ENCODE measurements around the gene ZNF324.
"Not testable (repeated sequence)": the region's sequence is repeated elsewhere in the genome, so short reads cannot be mapped to it uniquely, and the experiment has no call there.

The ZNF324 gene

DNA sequence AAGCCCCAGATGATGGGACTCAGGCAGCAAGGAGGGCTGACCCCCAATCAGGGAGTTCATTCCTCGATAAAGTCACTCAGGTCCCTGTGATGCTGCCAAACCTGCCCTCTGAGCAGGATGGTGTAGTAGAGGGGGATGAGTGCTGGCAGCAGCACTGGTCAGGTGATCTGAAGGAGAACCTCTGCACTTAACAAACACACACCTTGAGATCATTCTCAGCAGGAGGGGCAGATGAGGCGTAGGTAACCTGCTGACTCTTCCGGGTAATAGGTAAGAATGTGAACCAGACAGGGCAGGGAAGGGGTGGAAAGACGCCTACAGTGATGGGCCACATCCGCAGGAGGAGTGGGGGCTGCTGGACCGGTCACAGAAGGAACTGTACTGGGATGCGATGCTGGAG is 12.4 kb downstream of the ZNF324 start:
- Histone ChIP-seq H3K4me1 (ENCODE audit: control insufficient read depth, insufficient read depth, low read length, poor library complexity, severe bottlenecking) (peaks cover 14% of the 10 kb centered on the region), H3K27me3 (replicated peaks; ENCODE audit: control insufficient read depth, insufficient read depth, low read length, poor library complexity, severe bottlenecking) (no peaks in the 10 kb centered on the region), H3K9me3 (ENCODE audit: control insufficient read depth, low read length) (no peaks in the 10 kb centered on the region), H3K4me3 (ENCODE audit: insufficient read depth, low read depth, low read length, poor library complexity, severe bottlenecking) (no peak overlapping the region), H3K27ac (ENCODE audit: insufficient read depth, low read length, poor library complexity, severe bottlenecking) (no peak overlapping the region), H3K36me3 (ENCODE audit: control insufficient read depth, insufficient read depth, low read length) (no peaks in the 10 kb centered on the region)
- no peak for DNase-seq

- H3K9me3 ChIP-seq (ENCODE audit: control insufficient read depth, low read length): no peaks in the 10 kb centered on the region
- H3K36me3 ChIP-seq (ENCODE audit: control insufficient read depth, insufficient read depth, low read length): no peaks in the 10 kb centered on the region
- H3K27ac ChIP-seq (ENCODE audit: insufficient read depth, low read length, poor library complexity, severe bottlenecking): no peak overlapping the region
- no peaks in the 10 kb centered on the region for H3K27me3 ChIP-seq (replicated peaks; ENCODE audit: control insufficient read depth, insufficient read depth, low read length, poor library complexity, severe bottlenecking)
- H3K4me3 ChIP-seq (ENCODE audit: insufficient read depth, low read depth, low read length, poor library complexity, severe bottlenecking): no peak overlapping the region
- peaks cover 14% of the 10 kb centered on the region for H3K4me1 ChIP-seq (ENCODE audit: control insufficient read depth, insufficient read depth, low read length, poor library complexity, severe bottlenecking)
- no peak for DNase-seq
Observed at GRCh38 chr19:58479736-58480480, 13.0 kb downstream of the ZNF324 start.

GRCh38 chr19:58480481-58480830 is 13.6 kb downstream of the ZNF324 start:
- Histone ChIP-seq H3K27ac (ENCODE audit: insufficient read depth, low read length, poor library complexity, severe bottlenecking) (no peak overlapping the region), H3K4me1 (ENCODE audit: control insufficient read depth, insufficient read depth, low read length, poor library complexity, severe bottlenecking) (peaks cover 9% of the 10 kb centered on the region), H3K9me3 (ENCODE audit: control insufficient read depth, low read length) (no peaks in the 10 kb centered on the region), H3K4me3 (ENCODE audit: insufficient read depth, low read depth, low read length, poor library complexity, severe bottlenecking) (no peak overlapping the region), H3K27me3 (replicated peaks; ENCODE audit: control insufficient read depth, insufficient read depth, low read length, poor library complexity, severe bottlenecking) (no peaks in the 10 kb centered on the region), H3K36me3 (ENCODE audit: control insufficient read depth, insufficient read depth, low read length) (no peaks in the 10 kb centered on the region)
- no peak for DNase-seq

DNA sequence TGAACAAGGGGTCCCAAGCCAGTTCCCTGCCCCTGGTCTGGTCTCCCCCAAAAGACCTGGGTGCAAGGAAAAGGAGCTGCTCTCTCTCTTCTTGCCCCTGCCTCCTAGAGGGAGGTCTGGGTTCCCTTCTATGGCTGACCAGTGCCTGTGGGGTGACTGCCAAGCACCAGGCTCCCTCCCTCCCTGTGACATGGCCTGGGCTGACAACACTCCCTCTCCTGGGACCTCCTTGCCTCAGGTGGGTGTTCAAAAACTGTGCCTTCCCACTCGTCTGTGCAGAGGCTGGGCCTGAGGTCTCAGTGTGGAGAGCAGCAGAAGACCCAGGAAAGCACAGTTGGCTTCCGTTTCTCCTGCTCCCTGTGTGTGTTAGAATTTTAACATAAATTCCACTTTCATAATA is 14.0 kb downstream of the ZNF324 start:
- Histone ChIP-seq H3K9me3 (ENCODE audit: control insufficient read depth, low read length) (no peaks in the 10 kb centered on the region), H3K36me3 (ENCODE audit: control insufficient read depth, insufficient read depth, low read length) (no peaks in the 10 kb centered on the region), H3K27me3 (replicated peaks; ENCODE audit: control insufficient read depth, insufficient read depth, low read length, poor library complexity, severe bottlenecking) (no peaks in the 10 kb centered on the region), H3K4me3 (ENCODE audit: insufficient read depth, low read depth, low read length, poor library complexity, severe bottlenecking) (no peak overlapping the region), H3K27ac (ENCODE audit: insufficient read depth, low read length, poor library complexity, severe bottlenecking) (no peak overlapping the region), H3K4me1 (ENCODE audit: control insufficient read depth, insufficient read depth, low read length, poor library complexity, severe bottlenecking) (peaks cover 8% of the 10 kb centered on the region)
- DNase-seq: no peak

DNA sequence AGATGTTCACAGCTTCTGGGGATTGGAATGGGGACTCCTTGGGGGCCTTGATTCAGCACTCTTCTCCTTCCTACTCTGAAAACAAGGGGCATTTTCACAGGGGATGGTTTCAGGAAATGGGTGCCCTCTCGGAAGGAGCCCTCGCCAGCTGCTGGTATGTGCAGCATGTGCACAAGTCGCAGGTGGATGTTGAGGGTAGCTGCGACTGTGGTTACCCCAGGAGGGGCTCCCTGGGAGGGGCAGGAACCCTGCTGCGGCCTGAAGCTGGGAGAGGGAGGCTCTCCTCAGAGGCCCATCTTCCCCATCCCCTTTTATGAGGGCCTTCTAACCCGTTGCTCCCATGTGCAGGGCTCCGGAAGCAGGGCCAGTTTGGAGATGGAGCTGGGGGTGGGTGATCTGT is 15.5 kb downstream of the ZNF324 start:
- no peaks in the 10 kb centered on the region for H3K27me3 ChIP-seq (replicated peaks; ENCODE audit: control insufficient read depth, insufficient read depth, low read length, poor library complexity, severe bottlenecking)
- no peaks in the 10 kb centered on the region for H3K36me3 ChIP-seq (ENCODE audit: control insufficient read depth, insufficient read depth, low read length)
- no peak overlapping the region for H3K27ac ChIP-seq (ENCODE audit: insufficient read depth, low read length, poor library complexity, severe bottlenecking)
- no peaks in the 10 kb centered on the region for H3K4me1 ChIP-seq (ENCODE audit: control insufficient read depth, insufficient read depth, low read length, poor library complexity, severe bottlenecking)
- H3K9me3 ChIP-seq (ENCODE audit: control insufficient read depth, low read length): no peaks in the 10 kb centered on the region
- no peak for DNase-seq
- no peak overlapping the region for H3K4me3 ChIP-seq (ENCODE audit: insufficient read depth, low read depth, low read length, poor library complexity, severe bottlenecking)

DNA sequence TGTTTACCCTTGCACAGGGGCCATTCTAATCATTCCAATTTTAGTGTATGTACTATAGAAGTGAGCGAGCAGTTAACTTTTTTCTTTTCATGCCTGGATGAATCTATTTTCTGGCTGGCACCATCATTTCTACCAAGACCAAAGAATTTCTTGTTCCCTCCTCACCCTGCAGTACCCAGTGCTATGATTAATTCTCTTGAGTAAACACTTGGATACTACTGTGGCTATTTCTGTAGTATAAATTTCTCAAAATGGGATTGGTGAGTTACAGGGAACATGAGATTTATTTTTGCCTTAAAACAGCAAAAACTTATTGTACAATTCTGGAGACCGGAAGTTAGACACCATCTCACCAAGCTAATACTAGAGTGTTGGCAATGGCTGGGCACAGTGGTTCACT is 16.9 kb downstream of the ZNF324 start:
- H3K27ac ChIP-seq (ENCODE audit: insufficient read depth, low read length, poor library complexity, severe bottlenecking): no peak overlapping the region
- no peaks in the 10 kb centered on the region for H3K4me1 ChIP-seq (ENCODE audit: control insufficient read depth, insufficient read depth, low read length, poor library complexity, severe bottlenecking)
- DNase-seq: no peak
- no peaks in the 10 kb centered on the region for H3K9me3 ChIP-seq (ENCODE audit: control insufficient read depth, low read length)
- H3K27me3 ChIP-seq (replicated peaks; ENCODE audit: control insufficient read depth, insufficient read depth, low read length, poor library complexity, severe bottlenecking): no peaks in the 10 kb centered on the region
- H3K4me3 ChIP-seq (ENCODE audit: insufficient read depth, low read depth, low read length, poor library complexity, severe bottlenecking): no peak overlapping the region
- H3K36me3 ChIP-seq (ENCODE audit: control insufficient read depth, insufficient read depth, low read length): no peaks in the 10 kb centered on the region

DNA sequence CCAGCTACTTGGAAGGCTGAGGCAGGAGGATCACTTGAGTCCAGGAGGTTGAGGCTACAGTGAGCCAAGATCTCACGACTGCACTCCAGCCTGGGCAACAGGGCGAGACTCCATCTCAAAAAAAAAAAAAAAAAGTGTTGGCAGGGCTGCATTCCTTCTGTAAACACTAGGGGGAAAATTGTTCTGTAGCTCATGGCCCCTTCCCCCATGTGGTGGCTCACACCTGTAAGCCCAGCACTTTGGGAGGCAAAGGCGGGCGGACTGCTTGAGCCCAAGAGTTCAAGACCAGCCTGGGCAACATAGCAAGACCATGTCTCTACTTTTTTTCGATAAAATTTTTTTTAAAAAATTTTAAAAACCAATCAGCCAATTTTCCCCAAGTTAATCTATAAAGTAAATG is 17.5 kb downstream of the ZNF324 start:
- H3K36me3 ChIP-seq (ENCODE audit: control insufficient read depth, insufficient read depth, low read length); H3K4me3 ChIP-seq (ENCODE audit: insufficient read depth, low read depth, low read length, poor library complexity, severe bottlenecking); H3K27me3 ChIP-seq (replicated peaks; ENCODE audit: control insufficient read depth, insufficient read depth, low read length, poor library complexity, severe bottlenecking); H3K9me3 ChIP-seq (ENCODE audit: control insufficient read depth, low read length); DNase-seq; H3K4me1 ChIP-seq (ENCODE audit: control insufficient read depth, insufficient read depth, low read length, poor library complexity, severe bottlenecking); H3K27ac ChIP-seq (ENCODE audit: insufficient read depth, low read length, poor library complexity, severe bottlenecking): not testable (repeated sequence)

DNA sequence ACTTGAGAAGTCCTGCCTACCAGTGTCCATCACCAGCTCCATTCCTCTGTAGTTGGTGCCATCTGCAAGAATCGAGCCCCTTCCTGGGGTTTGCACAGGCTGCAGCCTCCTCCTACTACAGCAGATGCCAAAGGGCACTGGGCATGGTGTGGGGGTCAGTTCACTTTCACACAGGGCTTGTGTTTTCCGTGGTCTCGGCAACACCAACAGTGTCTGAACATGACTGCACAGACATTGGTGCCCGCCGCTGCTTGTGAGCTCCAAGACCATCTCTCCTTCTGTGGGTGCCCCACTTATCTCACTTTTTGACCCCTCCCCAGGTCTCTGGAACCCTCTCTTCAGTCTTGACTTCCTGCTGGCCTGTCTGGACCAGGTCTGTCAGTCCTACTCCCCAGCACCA is 24.5 kb downstream of the ZNF324 start:
- H3K4me3 ChIP-seq (ENCODE audit: insufficient read depth, low read depth, low read length, poor library complexity, severe bottlenecking): no peak overlapping the region
- no peaks in the 10 kb centered on the region for H3K4me1 ChIP-seq (ENCODE audit: control insufficient read depth, insufficient read depth, low read length, poor library complexity, severe bottlenecking)
- H3K36me3 ChIP-seq (ENCODE audit: control insufficient read depth, insufficient read depth, low read length): no peaks in the 10 kb centered on the region
- DNase-seq: no peak
- H3K9me3 ChIP-seq (ENCODE audit: control insufficient read depth, low read length): no peaks in the 10 kb centered on the region
- no peak overlapping the region for H3K27ac ChIP-seq (ENCODE audit: insufficient read depth, low read length, poor library complexity, severe bottlenecking)
- H3K27me3 ChIP-seq (replicated peaks; ENCODE audit: control insufficient read depth, insufficient read depth, low read length, poor library complexity, severe bottlenecking): no peaks in the 10 kb centered on the region

- no peak for DNase-seq
- H3K9me3 ChIP-seq (ENCODE audit: control insufficient read depth, low read length): no peaks in the 10 kb centered on the region
- no peaks in the 10 kb centered on the region for H3K36me3 ChIP-seq (ENCODE audit: control insufficient read depth, insufficient read depth, low read length)
- no peaks in the 10 kb centered on the region for H3K4me1 ChIP-seq (ENCODE audit: control insufficient read depth, insufficient read depth, low read length, poor library complexity, severe bottlenecking)
- H3K27me3 ChIP-seq (replicated peaks; ENCODE audit: control insufficient read depth, insufficient read depth, low read length, poor library complexity, severe bottlenecking): no peaks in the 10 kb centered on the region
- no peak overlapping the region for H3K4me3 ChIP-seq (ENCODE audit: insufficient read depth, low read depth, low read length, poor library complexity, severe bottlenecking)
- no peak overlapping the region for H3K27ac ChIP-seq (ENCODE audit: insufficient read depth, low read length, poor library complexity, severe bottlenecking)
Observed at GRCh38 chr19:58492265-58492664, 25.4 kb downstream of the ZNF324 start.

- Histone ChIP-seq H3K9me3 (ENCODE audit: control insufficient read depth, low read length) (no peaks in the 10 kb centered on the region), H3K4me1 (ENCODE audit: control insufficient read depth, insufficient read depth, low read length, poor library complexity, severe bottlenecking) (peaks cover 12% of the 10 kb centered on the region), H3K27me3 (replicated peaks; ENCODE audit: control insufficient read depth, insufficient read depth, low read length, poor library complexity, severe bottlenecking) (no peaks in the 10 kb centered on the region), H3K36me3 (ENCODE audit: control insufficient read depth, insufficient read depth, low read length) (no peaks in the 10 kb centered on the region), H3K4me3 (ENCODE audit: insufficient read depth, low read depth, low read length, poor library complexity, severe bottlenecking) (no peak overlapping the region), H3K27ac (ENCODE audit: insufficient read depth, low read length, poor library complexity, severe bottlenecking) (no peak overlapping the region)
- DNase-seq: no peak
Observed at GRCh38 chr19:58497634-58498170, 30.8 kb downstream of the ZNF324 start.
